NCI-H2196 treated with DMSO at 0.1 percent for 48 hours (cell line): Measurements from ENCODE around the gene SLC25A21.
"Not testable (repeated sequence)": the region's sequence is repeated elsewhere in the genome, so short reads cannot be mapped to it uniquely, and the experiment has no call there.

Experiments used
- DNase-seq: peaks from one replicate; lab custom pipeline; 2025; ENCODE audit not compliant: unreplicated experiment; lab: John Stamatoyannopoulos, UW

Gene SLC25A21

DNA sequence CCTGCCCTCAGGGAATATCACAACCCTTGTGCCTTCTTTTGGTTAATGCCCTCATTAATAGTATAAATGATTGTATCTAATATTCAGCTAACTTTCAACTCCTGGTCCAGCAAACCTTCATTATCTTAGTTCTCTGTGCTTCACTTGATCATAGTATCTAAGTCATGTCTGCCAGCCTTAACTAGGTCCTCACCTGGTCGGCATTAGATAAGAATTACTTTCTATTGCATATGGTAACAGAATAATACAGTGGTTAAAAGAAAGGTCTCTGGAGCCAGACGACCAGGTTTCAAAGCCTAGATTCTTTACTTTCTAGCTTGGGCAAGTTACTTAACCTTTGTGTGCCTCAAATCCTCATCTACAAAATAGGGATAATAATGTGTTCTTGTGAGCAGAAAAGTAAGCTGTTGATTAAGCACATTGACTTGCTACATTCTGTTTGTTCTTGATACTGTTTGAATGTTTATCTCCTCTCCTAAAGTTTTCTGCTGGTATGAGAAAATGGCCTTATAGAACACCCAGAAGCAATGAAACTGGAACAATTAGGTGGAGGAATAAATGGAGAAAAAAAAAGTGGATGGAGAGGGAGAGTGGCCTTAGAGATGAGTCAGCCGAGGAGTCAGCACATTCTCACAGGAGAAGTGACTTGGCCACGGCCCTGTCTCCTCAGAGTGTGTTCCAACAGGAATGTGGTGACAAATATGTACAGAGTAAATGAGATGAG is 176.1 kb downstream of the SLC25A21 start:
- DNase-seq, result no peak

GRCh38 chr14:36989806-36990205 is 182.6 kb downstream of the SLC25A21 start:
- no peak for DNase-seq

DNA sequence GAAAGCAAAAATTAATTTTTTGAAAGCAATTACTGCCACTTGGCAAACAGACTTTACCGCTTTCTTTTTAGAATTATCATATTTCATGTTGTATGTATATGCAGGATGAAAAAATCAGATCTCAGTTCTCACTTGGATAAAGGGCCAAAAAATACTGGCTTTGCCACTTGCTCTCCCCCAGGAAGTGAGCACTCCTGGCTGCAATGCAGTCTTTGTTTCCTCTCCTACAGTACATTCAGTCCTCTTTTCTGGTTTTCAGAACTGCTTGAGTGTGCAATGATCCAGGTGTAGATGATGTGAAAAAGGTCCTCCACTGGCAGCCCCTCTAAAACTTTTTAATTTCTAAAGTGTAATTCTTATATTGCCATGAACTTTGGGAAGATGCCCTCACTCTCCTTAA is 183.4 kb downstream of the SLC25A21 start:
- no peak for DNase-seq

DNA sequence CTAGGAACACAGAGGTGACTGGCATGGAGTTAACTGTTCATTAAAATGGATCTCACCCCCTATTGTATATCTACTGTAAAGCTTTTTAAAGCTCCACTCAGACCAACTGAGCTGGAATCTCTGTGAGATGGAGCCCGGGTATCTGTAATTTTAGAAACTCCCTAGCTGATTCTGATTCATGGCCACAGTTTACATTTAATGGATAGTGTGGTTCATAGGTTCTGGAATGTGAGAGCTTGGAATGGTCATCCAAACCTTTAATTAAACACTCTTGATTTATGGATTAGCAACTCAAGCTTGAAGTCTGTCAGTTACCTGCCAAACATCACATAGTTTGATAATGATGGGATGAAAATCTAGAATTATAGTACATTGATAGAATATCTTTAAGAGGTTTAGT is 183.8 kb downstream of the SLC25A21 start:
- no peak for DNase-seq

GRCh38 chr14:36986407-36986806 is 186.0 kb downstream of the SLC25A21 start:
- no peak for DNase-seq

GRCh38 chr14:36981832-36982529 is 190.4 kb downstream of the SLC25A21 start:
- DNase-seq, result no peak

GRCh38 chr14:36980413-36980812 is 192.0 kb downstream of the SLC25A21 start:
- not testable (repeated sequence) for DNase-seq

DNA sequence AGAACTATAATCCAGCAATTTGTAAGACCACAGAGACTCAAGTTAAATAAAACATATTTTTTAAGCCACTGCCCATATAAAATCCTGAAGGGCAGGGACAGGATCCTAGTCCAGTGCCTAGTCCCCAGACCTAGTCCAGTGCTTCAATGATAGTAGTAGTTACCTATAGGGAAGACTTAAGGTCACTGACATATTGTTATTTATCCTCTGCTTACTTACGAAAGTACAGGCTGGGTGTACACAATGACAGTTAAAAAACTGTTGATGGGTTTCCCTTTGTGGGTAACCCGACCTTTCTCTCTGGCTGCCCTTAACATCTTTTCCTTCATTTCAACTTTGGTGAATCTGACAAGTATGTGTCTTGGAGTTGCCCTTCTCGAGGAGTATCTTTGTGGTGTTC is 192.5 kb downstream of the SLC25A21 start:
- DNase-seq, result no peak

DNA sequence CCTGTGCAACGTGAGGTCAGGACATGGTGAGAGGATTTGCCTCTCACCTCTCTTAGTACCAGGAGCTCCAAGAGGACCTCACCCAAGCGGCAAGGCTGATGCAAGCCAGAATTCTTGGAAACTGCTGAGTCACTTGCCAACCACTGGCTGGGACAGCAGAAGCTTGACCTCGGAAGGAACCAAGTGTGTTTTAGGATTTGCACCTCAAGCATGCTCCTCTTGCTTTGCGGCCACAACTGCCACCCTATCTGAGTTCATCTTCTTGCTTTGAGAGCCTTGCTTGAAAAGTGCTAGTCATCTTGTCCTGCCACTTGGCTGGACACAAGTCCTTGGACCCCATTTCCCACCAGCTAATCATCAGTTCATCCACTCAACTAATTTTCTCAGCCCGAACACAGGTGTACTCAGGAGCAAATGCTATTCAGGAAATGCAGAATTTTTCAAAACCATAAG is 195.8 kb downstream of the SLC25A21 start:
- DNase-seq, result no peak

GRCh38 chr14:36975834-36976233 is 196.6 kb downstream of the SLC25A21 start:
- DNase-seq, result peak; percentile 43

GRCh38 chr14:36974985-36975384 is 197.4 kb downstream of the SLC25A21 start:
- no peak for DNase-seq

DNA sequence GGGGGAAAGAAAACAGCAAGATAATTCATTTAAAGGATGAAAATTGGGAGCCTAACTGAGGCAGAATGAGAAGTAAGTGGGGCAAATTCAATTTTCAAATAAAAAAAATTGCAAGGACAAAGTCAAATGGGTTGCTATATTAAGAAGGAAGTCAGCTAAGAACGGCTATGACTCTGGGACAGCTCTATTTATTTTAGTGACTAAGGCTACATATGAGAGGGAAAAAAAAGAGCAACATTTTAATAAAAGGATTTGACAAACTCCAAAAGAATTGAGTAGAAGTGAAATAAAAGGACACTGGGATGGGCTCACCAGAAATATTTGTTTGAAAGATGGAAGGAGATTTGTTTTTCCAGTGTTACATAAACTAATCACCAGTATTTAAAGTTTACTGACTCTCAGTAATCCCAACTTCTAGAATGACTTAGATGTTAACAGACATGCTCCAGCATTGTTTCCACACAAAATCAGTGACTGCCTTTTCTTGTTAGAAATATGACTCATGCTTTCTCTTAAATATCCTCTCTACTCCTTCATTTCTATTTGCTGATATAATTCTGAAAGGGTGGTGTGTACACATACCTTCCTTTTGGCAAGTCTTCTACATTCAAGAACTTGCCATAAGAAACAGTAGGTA is 198.5 kb downstream of the SLC25A21 start:
- DNase-seq, result no peak

- DNase-seq, result no peak
Measured at GRCh38 chr14:36971263-36971855, 201.0 kb downstream of the SLC25A21 start.

DNA sequence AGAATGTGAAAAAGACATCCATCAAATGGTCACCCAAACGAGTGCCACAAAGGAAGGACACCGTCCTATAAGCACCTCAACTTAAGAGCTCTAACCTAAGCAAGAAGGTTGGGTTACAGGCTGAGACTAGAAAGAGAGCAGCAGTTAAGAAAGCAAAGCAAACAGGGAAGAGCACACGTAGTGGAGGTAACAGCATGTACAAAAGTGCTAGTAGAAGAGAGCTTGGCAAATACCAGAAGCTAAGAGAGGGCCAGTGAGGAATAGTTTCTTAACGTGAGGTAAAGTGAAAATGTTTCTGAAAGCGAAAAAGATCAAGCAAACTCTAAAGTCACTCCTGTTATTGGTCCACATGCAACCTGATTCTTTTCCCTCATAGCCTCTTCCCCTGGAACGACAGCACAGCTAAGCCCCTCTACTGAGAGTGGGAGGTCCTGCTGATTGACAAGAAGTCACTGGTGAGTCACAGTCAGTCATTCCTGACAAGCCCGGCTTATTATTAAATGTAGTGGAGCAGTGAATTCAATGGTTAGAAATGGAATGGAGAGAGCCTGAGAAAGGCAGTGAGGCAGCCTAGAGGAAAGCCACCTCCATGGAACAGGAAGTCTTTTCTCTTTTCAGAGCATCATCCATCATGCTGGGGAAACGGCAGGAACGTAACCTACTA is 204.4 kb downstream of the SLC25A21 start:
- DNase-seq, result no peak

DNA sequence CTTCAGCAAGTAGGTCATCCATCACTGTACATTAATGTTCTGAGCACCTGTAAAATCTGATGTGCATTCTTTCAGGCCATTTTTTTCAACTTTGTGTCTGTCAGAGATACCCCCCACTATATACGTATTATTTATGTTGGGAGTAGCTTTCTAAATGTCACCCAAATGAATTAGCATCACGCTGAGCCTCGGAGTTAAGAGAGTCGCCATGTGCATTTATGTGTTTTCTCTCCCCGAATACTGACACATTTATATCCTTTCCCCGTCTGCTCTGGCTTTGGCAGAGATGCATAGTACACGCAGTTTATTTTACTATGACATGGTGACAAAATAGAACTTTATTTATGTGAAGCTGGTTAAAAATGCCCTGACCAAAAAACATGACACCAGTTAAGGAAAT is 216.4 kb downstream of the SLC25A21 start:
- DNase-seq, result no peak

- no peak for DNase-seq
Measured at GRCh38 chr14:36955376-36955775, 217.0 kb downstream of the SLC25A21 start.

GRCh38 chr14:36952689-36953088 is 219.7 kb downstream of the SLC25A21 start:
- DNase-seq, result no peak

DNA sequence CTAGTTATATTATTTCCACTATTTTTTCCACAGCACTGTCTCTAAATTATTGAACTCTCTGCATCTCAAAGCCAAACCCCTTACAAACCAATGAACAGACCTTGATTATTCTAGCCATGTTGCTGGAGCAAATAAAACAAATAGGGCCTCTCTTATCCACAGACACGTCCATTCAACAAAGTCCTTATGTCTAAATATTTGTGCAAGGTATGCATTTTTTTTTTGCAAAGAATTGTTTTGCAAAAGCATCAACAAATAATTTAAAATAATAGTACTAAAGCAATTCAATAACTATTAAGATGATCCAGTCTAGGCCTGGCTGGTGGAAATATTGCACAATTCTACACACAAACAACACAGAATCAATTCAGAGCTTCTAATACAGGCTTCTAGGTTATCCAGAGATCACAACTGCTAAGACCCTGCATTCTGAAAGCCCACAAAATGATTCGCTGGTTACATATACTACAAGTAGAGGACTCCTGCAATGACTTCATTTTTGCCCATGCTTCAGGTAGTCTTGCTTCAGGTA is 221.0 kb downstream of the SLC25A21 start:
- no peak for DNase-seq

GRCh38 chr14:36950812-36951211 is 221.6 kb downstream of the SLC25A21 start:
- no peak for DNase-seq

DNA sequence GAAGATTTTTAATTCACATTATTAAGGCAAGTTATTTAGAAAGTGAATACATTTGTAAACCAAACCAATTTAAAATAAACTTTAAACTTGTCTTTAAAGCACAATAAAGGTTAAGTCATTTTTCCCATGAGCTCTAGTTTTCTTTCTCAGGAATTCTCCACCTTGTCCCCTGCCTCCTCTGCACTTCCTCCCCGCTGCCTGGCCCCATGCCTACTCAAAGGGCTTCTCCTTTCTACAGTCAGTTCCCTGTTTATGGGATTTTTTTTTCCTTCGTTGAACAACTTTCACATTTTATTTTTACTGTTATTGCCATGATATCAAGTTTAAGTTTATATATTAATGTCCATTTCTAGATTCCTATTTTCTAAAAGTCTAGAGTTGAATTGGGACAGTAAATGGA is 223.0 kb downstream of the SLC25A21 start:
- DNase-seq, result no peak
